ENCODE data around the gene RPIA. TPM values are rescaled to one million over a fixed set of nuclear protein-coding genes. Genes with fewer than 3 reads are reported as not detected.

The RPIA gene
- total and polyA plus RNA-seq, 9 of the 15 experiments (the other 6 are each of a cell fraction or from before 2014, with no cell fraction given) = 7.8 to 41.2 (median 25.8) TPM

DNA sequence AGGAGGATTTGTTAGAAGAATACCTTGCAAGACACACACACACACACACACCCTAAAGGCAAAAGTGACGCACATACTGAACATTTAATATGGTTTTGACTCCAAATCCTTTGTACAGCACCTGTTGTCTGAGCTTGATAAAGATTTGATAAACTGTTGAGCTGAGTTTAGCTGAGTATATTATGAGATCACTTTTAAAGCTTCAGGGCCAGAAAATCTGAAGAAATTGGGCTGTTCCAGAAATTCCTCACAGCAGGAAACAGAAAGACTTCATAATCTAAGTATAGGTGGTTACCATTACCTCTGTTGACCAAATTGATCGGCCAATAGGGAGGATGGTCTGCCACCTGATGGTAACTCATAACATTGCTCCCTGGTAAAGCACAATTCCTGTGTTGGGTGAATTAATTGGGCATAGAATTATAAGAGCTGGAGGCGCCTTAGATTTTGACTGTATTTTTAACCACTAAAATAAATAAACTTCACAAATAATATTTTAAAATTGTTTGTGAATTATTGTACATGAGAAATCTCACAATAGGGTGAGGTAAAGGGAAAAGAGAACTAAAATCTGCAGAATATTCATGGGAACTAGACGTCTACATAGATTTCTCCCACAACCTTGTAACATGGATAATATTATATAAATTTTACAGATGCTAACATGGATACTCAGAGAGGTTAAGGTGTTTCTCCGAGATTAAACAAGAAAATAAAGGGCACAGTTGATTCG, 21.8 kb upstream of the RPIA start (continued):
- peak; percentile 77 to 83 for TF ChIP-seq RAD21 (CRISPR knock-in tag; conservative IDR thresholded peaks at IDR 0.05 in 1 of 2, IDR thresholded peaks at IDR 0.05 in 1 of 2)
- no peak for TF ChIP-seq PURB (CRISPR knock-in tag; IDR thresholded peaks at IDR 0.05; ENCODE audit: low read depth)

DNA sequence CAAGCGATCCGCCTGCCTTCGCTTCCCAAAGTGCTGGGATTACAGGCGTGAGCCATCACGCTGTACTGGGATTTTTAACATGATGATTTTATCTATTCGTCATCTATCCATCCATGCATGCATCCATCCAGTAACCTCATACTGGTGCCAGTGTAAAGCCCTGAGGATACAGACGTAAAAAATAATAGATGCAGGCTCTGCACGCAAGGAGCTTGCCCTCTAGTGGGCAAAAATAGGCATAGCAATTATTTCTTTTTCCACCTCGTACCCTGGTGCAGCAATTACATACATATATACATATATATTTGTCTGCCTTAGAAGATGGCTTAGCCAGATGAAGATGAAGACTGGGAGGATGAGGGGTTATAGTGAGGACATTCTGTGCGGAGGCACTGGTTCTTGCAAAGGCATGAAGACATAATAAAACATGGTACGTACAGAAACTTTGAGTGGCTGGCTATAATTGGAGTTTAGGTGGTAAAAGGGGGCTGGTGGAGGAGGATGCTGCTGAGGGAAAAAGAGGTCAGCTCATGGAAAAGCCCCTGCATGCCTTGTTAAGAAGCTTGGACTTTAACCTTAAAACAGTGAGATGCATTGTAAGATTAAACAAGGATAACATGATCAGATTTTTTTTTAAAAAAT, 19.6 kb upstream of the RPIA start:
- H3K4me1 ChIP-seq (replicated peaks in 1 of 2; ENCODE audit: control insufficient read depth in 2 of 2, insufficient read depth in 2 of 2, low read length in 2 of 2) = peaks cover 5 to 26% of the 10 kb centered on the region in 2 experiments; a peak in 4 of 5 replicates
- peak; percentile 72 for ATAC-seq
- in situ Hi-C loops (cut with MboI) = no loop called here
- H3K79me2 ChIP-seq (ENCODE audit: control insufficient read depth, insufficient read depth, low read length) = no peaks in the 10 kb centered on the region
- peak; percentile 51 to 65 (median 62) for DNase-seq (ENCODE audit: extremely low read depth in 1 of 4, low spot score in 3 of 4)
- CTCF ChIA-PET (ENCODE audit: low intra/inter-chr PET ratio) = interaction anchor here (0.6 to 5.3 kb wide), 3 partner anchors 19 to 81 kb away, joined by 4 to 54 read pairs (median 8); partner anchors contain the start of gene RPIA
- H3K9me1 ChIP-seq (ENCODE audit: control insufficient read depth, insufficient read depth, low read length) = no peaks in the 10 kb centered on the region
- no peak overlapping the region for H3K4me2 ChIP-seq (ENCODE audit: insufficient read depth, low read length)
- no peaks in the 10 kb centered on the region; the same call in 2 of the 3 replicates for H3K36me3 ChIP-seq (ENCODE audit: control insufficient read depth, insufficient read depth, low read length)
- H3K9me3 ChIP-seq (replicated peaks; ENCODE audit: control insufficient read depth, insufficient read depth, low read depth, low read length) = no peaks in the 10 kb centered on the region
- intact Hi-C loops (cut with micrococcal nuclease) = loop anchor here (2.0 kb wide), 1 partner anchor 21 kb away; no protein-coding TSS in a partner anchor
- H4K20me1 ChIP-seq (replicated peaks; ENCODE audit: control insufficient read depth, insufficient read depth, low read length) = no peaks in the 10 kb centered on the region
- 45% methylated on average over 11 of the region's 11 CpGs for WGBS (ENCODE audit: insufficient coverage, low coverage, missing lambda C conversion rate)
- no peak overlapping the region for H3K9ac ChIP-seq (ENCODE audit: insufficient read depth in 1 of 2, low read depth in 2 of 2, low read length in 2 of 2)
- no peaks in the 10 kb centered on the region for H3K27me3 ChIP-seq (ENCODE audit: control insufficient read depth in 2 of 2, insufficient read depth in 2 of 2, low read length in 2 of 2)
- H2AFZ ChIP-seq (ENCODE audit: low read depth, low read length) = no peak overlapping the region
- no peak overlapping the region for H3K4me3 ChIP-seq
- no TSS peak for BruUV-seq (replicated peaks)
- peak; percentile 52 for FAIRE-seq
- POLR2A ChIA-PET = interaction anchor here (0.6 to 1.0 kb wide), 3 partner anchors 9 to 18 kb away, joined by 4 to 7 read pairs (median 4); no protein-coding TSS in a partner anchor
- H3K27ac ChIP-seq (ENCODE audit: extremely low read depth, low read depth, low read length) = no peak overlapping the region
- TF ChIP-seq KLF16 (IDR thresholded peaks at IDR 0.05) (0 out of 2 replicates have a peak, but pooled peaks have one; percentile 20), RAD21 (CRISPR knock-in tag; conservative IDR thresholded peaks at IDR 0.05 in 1 of 2, IDR thresholded peaks at IDR 0.05 in 1 of 2) (peak; percentile 61 to 82), ZNF239 (CRISPR knock-in tag; IDR thresholded peaks at IDR 0.05) (no peak), TAF15 (IDR thresholded peaks at IDR 0.05; ENCODE audit: low read depth, low read length) (no peak), IRF2 (CRISPR knock-in tag; IDR thresholded peaks at IDR 0.05) (no peak), FOXK1 (CRISPR knock-in tag; IDR thresholded peaks at IDR 0.05; ENCODE audit: borderline replicate concordance) (no peak), KDM4B (IDR thresholded peaks at IDR 0.05; ENCODE audit: borderline replicate concordance in 2 of 2, low read depth in 1 of 2) (no peak), SMAD3 (CRISPR knock-in tag; conservative IDR thresholded peaks at IDR 0.05) (no peak)
- TF ChIP-seq, protein P1, sequence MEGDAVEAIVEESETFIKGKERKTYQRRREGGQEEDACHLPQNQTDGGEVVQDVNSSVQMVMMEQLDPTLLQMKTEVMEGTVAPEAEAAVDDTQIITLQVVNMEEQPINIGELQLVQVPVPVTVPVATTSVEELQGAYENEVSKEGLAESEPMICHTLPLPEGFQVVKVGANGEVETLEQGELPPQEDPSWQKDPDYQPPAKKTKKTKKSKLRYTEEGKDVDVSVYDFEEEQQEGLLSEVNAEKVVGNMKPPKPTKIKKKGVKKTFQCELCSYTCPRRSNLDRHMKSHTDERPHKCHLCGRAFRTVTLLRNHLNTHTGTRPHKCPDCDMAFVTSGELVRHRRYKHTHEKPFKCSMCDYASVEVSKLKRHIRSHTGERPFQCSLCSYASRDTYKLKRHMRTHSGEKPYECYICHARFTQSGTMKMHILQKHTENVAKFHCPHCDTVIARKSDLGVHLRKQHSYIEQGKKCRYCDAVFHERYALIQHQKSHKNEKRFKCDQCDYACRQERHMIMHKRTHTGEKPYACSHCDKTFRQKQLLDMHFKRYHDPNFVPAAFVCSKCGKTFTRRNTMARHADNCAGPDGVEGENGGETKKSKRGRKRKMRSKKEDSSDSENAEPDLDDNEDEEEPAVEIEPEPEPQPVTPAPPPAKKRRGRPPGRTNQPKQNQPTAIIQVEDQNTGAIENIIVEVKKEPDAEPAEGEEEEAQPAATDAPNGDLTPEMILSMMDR (IDR thresholded peaks at IDR 0.05 in 2 of 3, conservative IDR thresholded peaks at IDR 0.05 in 1 of 3; ENCODE audit: insufficient read depth in 2 of 3, low read depth in 1 of 3, low read length in 3 of 3) = peak; percentile 77 to 87 (median 86)
